ENCODE measurements around the gene ACTA2.

DNA sequence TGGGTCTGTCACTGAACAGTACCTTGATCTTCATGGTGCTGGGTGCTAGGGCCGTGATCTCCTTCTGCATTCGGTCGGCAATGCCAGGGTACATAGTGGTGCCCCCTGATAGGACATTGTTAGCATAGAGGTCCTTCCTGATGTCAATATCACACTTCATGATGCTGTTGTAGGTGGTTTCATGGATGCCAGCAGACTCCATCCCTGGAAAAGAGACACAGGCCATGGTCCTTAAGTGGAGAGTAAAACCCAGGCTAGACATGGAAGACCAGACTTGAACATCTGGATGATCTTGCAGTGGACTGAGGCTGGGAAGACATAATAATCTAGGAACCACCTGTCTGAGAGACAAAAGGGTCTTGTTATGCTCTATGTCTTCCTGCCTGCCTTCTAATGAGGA is 14.5 kb downstream of the ACTA2 start:
- TF ChIP-seq, protein P1, sequence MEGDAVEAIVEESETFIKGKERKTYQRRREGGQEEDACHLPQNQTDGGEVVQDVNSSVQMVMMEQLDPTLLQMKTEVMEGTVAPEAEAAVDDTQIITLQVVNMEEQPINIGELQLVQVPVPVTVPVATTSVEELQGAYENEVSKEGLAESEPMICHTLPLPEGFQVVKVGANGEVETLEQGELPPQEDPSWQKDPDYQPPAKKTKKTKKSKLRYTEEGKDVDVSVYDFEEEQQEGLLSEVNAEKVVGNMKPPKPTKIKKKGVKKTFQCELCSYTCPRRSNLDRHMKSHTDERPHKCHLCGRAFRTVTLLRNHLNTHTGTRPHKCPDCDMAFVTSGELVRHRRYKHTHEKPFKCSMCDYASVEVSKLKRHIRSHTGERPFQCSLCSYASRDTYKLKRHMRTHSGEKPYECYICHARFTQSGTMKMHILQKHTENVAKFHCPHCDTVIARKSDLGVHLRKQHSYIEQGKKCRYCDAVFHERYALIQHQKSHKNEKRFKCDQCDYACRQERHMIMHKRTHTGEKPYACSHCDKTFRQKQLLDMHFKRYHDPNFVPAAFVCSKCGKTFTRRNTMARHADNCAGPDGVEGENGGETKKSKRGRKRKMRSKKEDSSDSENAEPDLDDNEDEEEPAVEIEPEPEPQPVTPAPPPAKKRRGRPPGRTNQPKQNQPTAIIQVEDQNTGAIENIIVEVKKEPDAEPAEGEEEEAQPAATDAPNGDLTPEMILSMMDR (IDR thresholded peaks at IDR 0.05) = no peak
- TF ChIP-seq POLR2A (IDR thresholded peaks at IDR 0.05; ENCODE audit: low read depth) = no peak
- no peak for TF ChIP-seq EP300 (IDR thresholded peaks at IDR 0.05)

All from esophagus muscularis mucosa (tissue), 4 donors.